ENCODE measurements around the gene ETFB. TPM values are rescaled to one million over a fixed set of nuclear protein-coding genes. Genes with fewer than 3 reads are reported as not detected.
"Not testable (repeated sequence)": the region's sequence is repeated elsewhere in the genome, so short reads cannot be mapped to it uniquely, and the experiment has no call there.

ETFB gene
- 59.5 to 60.1 TPM (median 60.0 TPM) in 3 replicates for total RNA-seq

- no peaks in the 10 kb centered on the region for H3K9me3 Mint-ChIP-seq
- peak within 1 kb of the TSS; percentile 96 for H3K27ac Mint-ChIP-seq
- no peak for DNase-seq (ENCODE audit: low spot score in 2 of 2, unreplicated experiment in 2 of 2)
- peaks cover 29% of the 10 kb centered on the region for H3K4me1 Mint-ChIP-seq
- no peak for TF ChIP-seq CTCF (IDR thresholded peaks at IDR 0.05; ENCODE audit: unreplicated experiment)
- peaks cover 3% of the 10 kb centered on the region for H3K27me3 Mint-ChIP-seq (ENCODE audit: low read depth)
- H3K4me3 Mint-ChIP-seq = peak within 1 kb of the TSS; percentile 85
- H3K36me3 Mint-ChIP-seq = no peaks in the 10 kb centered on the region
These were observed at the start of gene ETFB for GRCh38 chr19:51365965-51366388. TSS of gene ETFB (minus strand) at chr19:51366388. CDS start at chr19:51366326, 62 bp downstream.

DNA sequence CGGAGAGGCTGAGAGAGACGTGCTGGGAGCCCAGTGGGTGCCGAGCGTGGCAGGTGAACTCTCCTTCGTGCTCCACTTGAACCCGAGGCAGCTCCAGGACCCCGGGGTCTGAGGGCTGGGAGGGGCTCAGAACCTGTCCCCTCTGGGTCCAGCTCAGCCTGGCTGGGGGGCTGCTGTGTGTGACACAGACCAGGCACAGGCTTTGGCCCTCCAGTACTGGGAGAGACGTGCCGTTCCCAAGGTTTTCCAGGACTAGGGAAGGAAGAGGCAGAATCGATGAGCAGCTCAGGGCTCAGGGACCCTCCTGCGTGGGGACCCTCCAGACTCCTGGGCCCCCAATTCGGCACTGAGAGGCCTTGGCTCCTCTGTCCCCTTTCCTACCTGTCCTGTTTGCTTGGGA is 49.0 kb upstream of the ETFB start:
- Mint-ChIP-seq H3K27ac (no peak overlapping the region), H3K9me3 (no peaks in the 10 kb centered on the region), H3K36me3 (no peaks in the 10 kb centered on the region), H3K4me3 (no peak overlapping the region), H3K4me1 (no peaks in the 10 kb centered on the region), H3K27me3 (ENCODE audit: low read depth) (peaks cover 14% of the 10 kb centered on the region)
- no peak for DNase-seq (ENCODE audit: low spot score in 2 of 2, unreplicated experiment in 2 of 2)
- no peak for TF ChIP-seq CTCF (IDR thresholded peaks at IDR 0.05; ENCODE audit: unreplicated experiment)

DNA sequence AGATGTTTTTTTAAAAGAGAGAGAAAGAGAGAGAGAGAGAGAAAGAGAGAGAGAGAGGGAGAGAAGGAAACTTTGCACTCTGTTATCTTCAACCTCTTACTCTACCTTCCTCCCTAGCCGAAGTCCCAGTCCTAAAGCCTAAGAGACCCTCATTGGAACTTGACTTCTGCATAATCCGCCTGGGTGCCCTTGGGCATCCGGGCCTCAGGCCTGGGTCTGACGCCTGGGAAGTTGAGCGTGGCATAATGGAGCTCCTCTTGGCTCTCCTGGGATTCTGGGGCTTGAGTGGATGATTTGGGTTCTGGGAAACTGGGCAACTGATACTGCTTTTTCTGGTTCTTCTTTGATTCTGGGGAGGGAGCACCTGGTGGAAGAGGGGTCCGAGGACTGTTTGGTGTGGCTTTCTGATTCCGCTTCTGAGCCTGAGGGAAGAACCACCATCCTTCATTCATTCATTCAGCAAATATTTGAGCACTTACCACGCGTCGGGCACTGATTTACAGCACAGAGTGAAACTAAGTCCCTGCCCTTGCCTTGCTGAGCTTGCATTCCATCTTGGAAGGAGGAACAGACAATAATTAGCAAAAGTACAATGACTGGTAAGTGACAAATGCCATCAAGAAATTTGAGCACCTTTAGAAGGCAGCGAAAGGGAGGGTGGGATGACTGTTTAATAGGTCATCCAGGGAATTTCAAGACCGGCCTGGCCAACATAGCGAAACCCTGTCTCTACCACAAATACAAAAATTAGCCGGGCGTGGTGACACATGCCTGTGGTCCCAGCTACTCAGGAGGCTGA is 45.0 kb upstream of the ETFB start:
- TF ChIP-seq CTCF (IDR thresholded peaks at IDR 0.05; ENCODE audit: unreplicated experiment) = no peak
- no peak for DNase-seq (ENCODE audit: low spot score in 2 of 2, unreplicated experiment in 2 of 2)
- H3K27ac Mint-ChIP-seq = no peak overlapping the region
- no peak overlapping the region for H3K4me3 Mint-ChIP-seq
- peaks cover 5% of the 10 kb centered on the region for H3K4me1 Mint-ChIP-seq
- H3K27me3 Mint-ChIP-seq (ENCODE audit: low read depth) = no peaks in the 10 kb centered on the region
- H3K9me3 Mint-ChIP-seq = no peaks in the 10 kb centered on the region
- no peaks in the 10 kb centered on the region for H3K36me3 Mint-ChIP-seq

DNA sequence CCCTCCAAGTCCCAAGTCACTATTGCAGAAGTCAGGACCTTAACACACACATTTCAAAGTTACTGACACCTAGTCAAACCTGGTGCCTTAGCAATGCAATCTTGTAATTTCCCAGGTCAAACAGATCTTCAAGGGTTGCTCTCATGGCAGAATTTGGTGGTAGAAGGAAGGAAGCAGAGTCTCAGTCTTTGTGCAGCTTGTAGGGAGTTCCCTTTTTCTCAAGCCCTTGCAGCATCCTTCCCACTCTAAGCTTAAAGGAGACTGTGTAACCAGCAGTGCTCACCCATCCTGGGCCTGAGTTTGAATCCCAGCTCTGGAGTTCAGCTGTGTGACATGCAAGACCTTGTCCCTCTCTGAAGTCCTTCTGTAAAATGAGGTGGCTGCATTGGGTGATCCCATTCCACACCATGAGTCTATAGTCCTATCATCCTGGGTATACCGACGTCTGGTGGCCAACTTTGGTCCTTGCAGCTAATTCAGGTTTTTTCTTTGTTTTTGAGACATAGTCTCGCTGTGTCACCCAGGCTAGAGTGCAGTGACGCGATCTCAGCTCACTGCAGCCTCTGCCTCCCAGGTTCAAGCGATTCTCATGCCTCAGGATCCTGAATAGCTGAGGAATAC is 41.4 kb upstream of the ETFB start:
- H3K27ac Mint-ChIP-seq = no peak overlapping the region
- peaks cover 5% of the 10 kb centered on the region for H3K4me1 Mint-ChIP-seq
- peaks cover 14% of the 10 kb centered on the region for H3K9me3 Mint-ChIP-seq
- H3K36me3 Mint-ChIP-seq = peaks cover 7% of the 10 kb centered on the region
- H3K27me3 Mint-ChIP-seq (ENCODE audit: low read depth) = no peaks in the 10 kb centered on the region
- no peak for TF ChIP-seq CTCF (IDR thresholded peaks at IDR 0.05; ENCODE audit: unreplicated experiment)
- no peak for DNase-seq (ENCODE audit: low spot score in 2 of 2, unreplicated experiment in 2 of 2)
- no peak overlapping the region for H3K4me3 Mint-ChIP-seq

DNA sequence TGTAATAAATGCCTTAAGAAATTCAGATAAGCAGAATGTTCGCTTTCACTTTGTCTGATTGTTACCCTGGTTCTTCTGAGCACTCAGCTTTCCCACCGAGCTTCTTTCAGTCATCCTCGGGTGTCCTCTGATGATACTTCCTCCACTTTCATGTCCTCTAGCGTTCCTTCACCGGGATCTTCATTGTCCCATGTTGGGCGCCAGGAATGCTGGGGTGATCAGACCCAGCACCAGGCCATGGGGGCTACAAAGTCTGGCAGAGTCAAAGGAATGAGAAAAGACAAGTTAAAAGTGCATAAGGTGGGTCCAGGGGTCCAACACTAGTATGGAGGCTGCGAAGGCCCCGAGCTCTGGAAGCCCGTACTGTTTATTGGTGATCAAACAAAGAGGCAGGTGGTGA is 35.9 kb upstream of the ETFB start:
- DNase-seq (ENCODE audit: low spot score in 2 of 2, unreplicated experiment in 2 of 2) = no peak
- H3K36me3 Mint-ChIP-seq = peaks cover 13% of the 10 kb centered on the region
- H3K4me1 Mint-ChIP-seq = peaks cover 3% of the 10 kb centered on the region
- no peak overlapping the region for H3K27ac Mint-ChIP-seq
- H3K27me3 Mint-ChIP-seq (ENCODE audit: low read depth) = no peaks in the 10 kb centered on the region
- no peak overlapping the region for H3K4me3 Mint-ChIP-seq
- no peak for TF ChIP-seq CTCF (IDR thresholded peaks at IDR 0.05; ENCODE audit: unreplicated experiment)
- H3K9me3 Mint-ChIP-seq = peaks cover 48% of the 10 kb centered on the region

DNA sequence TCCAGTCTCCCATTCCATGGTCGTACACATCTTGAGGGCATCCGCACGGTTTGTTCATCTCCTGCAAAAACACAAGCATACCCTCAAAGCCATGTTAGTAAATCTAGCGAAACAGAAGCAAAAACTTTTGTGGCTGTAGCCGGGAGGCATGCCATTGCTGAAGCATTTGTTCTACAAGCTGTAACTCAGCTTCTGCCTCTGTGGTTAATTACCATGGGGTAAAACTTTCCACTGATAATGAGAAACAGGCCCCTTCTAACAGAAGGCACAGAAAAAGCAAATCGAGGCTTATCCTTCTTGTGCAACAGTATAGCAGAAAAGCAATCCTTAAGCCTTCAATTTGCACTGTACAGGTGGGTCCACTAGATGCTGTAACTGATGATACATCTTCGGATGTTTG is 33.7 kb upstream of the ETFB start:
- peaks cover 13% of the 10 kb centered on the region for H3K36me3 Mint-ChIP-seq
- H3K9me3 Mint-ChIP-seq = peaks cover 45% of the 10 kb centered on the region
- not testable (repeated sequence) for DNase-seq (ENCODE audit: low spot score in 2 of 2, unreplicated experiment in 2 of 2); H3K4me1 Mint-ChIP-seq; H3K27me3 Mint-ChIP-seq (ENCODE audit: low read depth); H3K4me3 Mint-ChIP-seq; H3K27ac Mint-ChIP-seq
